Measurements from ENCODE around the gene HELZ. TPM values are rescaled to one million over a fixed set of nuclear protein-coding genes. Genes with fewer than 3 reads are reported as not detected.
"Not testable (repeated sequence)": the region's sequence is repeated elsewhere in the genome, so short reads cannot be mapped to it uniquely, and the experiment has no call there.

HELZ gene
- total RNA-seq, 2 experiments from 2014 or later, result 98.2 to 109 TPM

DNA sequence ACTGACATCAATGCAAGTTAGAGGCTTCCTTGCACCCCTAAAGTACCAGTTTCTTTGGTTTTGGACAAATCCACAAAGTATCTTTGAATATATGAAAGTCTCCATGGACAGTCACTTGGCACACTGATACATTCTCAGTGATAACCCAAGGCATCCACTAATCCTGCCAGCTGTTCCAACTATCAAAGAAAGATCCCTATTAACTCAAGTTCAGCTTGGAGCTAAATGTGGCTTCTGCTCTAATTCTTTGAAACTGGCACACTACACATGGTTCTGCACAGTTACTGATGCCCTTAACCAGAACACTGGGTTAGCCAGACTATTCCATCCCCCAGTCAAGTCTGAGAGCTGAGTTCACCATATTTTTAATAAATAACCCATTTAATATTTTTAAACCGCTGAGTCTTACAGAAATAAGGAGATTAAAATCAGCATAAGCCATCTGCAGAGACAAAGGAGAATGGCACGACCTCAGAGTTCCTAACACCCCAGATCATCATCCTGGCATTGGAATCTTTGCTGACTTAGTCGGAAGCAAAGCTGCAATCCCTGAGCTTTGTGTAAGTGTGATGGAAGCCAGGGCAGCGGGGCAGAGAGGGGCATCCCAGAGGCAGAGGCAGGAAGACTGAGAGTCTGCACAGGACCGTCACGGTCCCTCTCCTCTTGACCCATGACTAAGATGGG is 194.4 kb downstream of the HELZ start:
- no peak for DNase-seq
- peaks cover 8% of the 10 kb centered on the region for H3K36me3 Mint-ChIP-seq (ENCODE audit: low read depth)
- no peak overlapping the region for H3K4me3 Mint-ChIP-seq
- H3K27me3 Mint-ChIP-seq, result peaks cover 9% of the 10 kb centered on the region
- ChIA-PET CTCF (no interaction called here), POLR2A (no interaction called here)
- H3K4me1 Mint-ChIP-seq, result no peaks in the 10 kb centered on the region
- H3K9me3 Mint-ChIP-seq, result peaks cover 17% of the 10 kb centered on the region
- H3K27ac Mint-ChIP-seq, result no peak overlapping the region

DNA sequence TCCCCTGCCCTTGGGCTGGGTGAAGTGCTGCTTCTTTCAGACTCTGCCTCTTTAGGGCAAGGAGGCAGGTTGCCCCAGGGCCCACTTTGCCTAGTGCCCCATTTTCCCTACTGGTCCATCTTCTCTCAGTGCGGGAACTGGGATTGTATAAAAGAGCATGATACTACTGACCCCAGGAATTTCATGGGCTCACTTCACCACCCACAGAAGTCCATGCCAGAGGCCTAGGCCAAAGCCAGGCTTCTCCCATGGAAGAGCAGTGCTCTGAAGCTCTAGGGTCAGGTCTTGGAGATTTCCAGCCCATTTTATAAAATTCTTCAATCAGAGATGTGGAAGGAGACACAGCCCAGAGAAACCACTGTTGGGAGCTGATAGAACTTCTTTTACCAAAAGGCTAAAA is 194.9 kb downstream of the HELZ start:
- Mint-ChIP-seq H3K9me3 (peaks cover 17% of the 10 kb centered on the region), H3K27ac (no peak overlapping the region), H3K4me1 (no peaks in the 10 kb centered on the region), H3K36me3 (ENCODE audit: low read depth) (peaks cover 8% of the 10 kb centered on the region), H3K4me3 (no peak overlapping the region), H3K27me3 (peaks cover 9% of the 10 kb centered on the region)
- CTCF ChIA-PET, result no interaction called here
- no peak for DNase-seq
- POLR2A ChIA-PET, result no interaction called here

DNA sequence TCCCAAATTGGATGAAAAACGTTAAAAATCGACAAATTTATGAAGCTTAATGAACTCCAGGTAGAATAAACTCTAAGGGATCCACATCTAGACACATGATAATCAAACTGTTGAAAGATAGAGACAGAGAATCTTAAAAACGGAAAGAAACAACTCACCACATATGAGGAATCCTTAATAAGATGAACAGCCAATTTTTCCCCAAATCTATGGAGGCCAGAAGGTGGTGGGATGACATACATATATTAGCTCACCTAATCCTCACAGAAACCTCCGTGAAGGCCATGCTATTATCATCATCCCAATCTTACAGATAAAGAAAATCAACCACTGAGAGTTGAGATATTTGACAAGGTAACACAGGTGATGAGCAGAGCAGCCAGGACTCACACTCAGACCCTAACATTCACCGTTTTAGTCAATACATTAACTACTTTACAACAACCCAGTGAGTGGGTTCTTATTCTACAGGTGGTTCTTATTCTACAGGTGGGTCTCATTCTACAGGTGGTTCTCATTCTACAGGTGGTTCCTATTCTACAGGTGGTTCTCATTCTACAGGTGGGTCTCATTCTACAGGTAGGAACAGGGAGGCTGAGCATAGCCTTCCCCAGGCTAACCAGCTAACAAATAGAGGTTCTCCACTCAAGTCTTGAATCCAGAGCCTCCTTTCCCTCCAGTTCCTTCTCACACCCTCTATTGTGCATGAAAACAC is 195.8 kb downstream of the HELZ start:
- peaks cover 8% of the 10 kb centered on the region for H3K36me3 Mint-ChIP-seq (ENCODE audit: low read depth)
- CTCF ChIA-PET, result no interaction called here
- peaks cover 17% of the 10 kb centered on the region for H3K9me3 Mint-ChIP-seq

DNA sequence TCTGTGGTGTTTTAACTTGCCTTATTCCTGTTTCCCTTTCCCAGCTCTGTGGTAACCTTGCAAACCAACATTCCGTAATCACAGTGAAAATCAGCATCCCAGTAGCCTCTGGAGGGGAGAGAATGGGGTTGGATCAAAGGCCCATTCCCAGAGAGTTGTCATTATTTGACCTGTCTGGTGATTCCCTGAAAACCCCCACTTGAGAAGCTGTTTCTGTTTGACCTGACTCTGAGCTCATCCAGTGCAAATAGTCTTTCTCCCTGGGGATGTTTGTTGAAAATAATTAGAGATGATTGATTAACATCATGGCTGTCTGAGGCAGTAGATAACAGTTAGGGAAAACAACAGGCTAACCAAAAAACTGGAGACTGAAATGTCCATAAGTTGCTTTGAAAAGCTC is 197.6 kb downstream of the HELZ start:
- Mint-ChIP-seq H3K4me1 (no peaks in the 10 kb centered on the region), H3K27ac (no peak overlapping the region), H3K36me3 (ENCODE audit: low read depth) (peaks cover 8% of the 10 kb centered on the region), H3K27me3 (peaks cover 9% of the 10 kb centered on the region), H3K4me3 (no peak overlapping the region), H3K9me3 (peaks cover 17% of the 10 kb centered on the region)
- ChIA-PET POLR2A (no interaction called here), CTCF (no interaction called here)
- DNase-seq, result no peak

More for the DNA sequence above, 195.8 kb downstream of the HELZ start:
- Mint-ChIP-seq H3K27me3 (peaks cover 9% of the 10 kb centered on the region), H3K4me1 (no peaks in the 10 kb centered on the region), H3K4me3 (no peak overlapping the region), H3K27ac (no peak overlapping the region)
- POLR2A ChIA-PET, result no interaction called here
- no peak for DNase-seq

DNA sequence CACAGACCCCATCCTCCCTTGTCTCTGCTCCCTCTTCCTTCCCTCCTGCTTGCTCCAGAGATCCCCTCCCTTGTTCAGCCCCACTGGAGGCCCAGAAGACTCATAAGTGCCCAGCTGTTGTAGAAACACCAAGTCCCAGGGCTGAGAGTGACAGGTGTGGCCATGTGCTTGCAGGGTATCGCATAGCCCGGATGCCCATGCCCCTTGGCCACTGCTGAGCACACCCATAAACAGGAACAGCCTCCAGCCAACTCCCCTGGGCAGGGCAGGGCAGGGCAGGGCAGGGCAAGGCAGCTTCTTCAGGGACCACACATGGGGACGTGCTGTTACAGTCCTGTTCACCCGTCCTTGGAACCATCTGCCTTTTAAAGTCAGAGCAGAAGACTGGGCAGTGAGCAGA is 198.6 kb downstream of the HELZ start:
- H3K27ac Mint-ChIP-seq, result no peak overlapping the region
- no peak for DNase-seq
- no peaks in the 10 kb centered on the region for H3K4me1 Mint-ChIP-seq
- CTCF ChIA-PET, result no interaction called here
- peaks cover 9% of the 10 kb centered on the region for H3K27me3 Mint-ChIP-seq
- POLR2A ChIA-PET, result no interaction called here
- H3K4me3 Mint-ChIP-seq, result no peak overlapping the region
- H3K9me3 Mint-ChIP-seq, result peaks cover 17% of the 10 kb centered on the region
- H3K36me3 Mint-ChIP-seq (ENCODE audit: low read depth), result peaks cover 8% of the 10 kb centered on the region

DNA sequence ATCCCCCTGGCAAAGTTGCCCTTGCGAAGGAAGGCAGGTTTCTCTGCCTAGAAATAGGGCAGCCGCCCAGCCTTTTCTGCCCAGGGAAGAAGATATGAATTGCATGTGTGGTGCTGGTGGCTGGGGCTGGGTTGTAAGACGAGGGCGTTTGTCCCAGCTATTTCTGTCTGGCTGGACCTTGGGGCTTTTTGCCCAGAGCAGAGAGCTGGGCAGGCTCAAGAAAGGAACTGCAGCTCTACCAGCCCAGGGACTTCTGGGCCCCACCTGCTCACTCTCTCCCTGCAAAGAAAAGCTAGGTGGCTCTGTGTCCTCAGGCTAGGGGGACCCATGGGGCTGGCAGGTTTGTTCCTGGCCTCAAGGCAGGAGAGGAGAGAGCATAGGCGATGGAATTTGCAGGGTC is 200.1 kb downstream of the HELZ start:
- CTCF ChIA-PET, result no interaction called here
- Mint-ChIP-seq H3K9me3 (peaks cover 17% of the 10 kb centered on the region), H3K27ac (no peak overlapping the region), H3K27me3 (peaks cover 9% of the 10 kb centered on the region), H3K4me1 (no peaks in the 10 kb centered on the region), H3K36me3 (ENCODE audit: low read depth) (peaks cover 8% of the 10 kb centered on the region), H3K4me3 (no peak overlapping the region)
- POLR2A ChIA-PET, result no interaction called here
- DNase-seq, result no peak

DNA sequence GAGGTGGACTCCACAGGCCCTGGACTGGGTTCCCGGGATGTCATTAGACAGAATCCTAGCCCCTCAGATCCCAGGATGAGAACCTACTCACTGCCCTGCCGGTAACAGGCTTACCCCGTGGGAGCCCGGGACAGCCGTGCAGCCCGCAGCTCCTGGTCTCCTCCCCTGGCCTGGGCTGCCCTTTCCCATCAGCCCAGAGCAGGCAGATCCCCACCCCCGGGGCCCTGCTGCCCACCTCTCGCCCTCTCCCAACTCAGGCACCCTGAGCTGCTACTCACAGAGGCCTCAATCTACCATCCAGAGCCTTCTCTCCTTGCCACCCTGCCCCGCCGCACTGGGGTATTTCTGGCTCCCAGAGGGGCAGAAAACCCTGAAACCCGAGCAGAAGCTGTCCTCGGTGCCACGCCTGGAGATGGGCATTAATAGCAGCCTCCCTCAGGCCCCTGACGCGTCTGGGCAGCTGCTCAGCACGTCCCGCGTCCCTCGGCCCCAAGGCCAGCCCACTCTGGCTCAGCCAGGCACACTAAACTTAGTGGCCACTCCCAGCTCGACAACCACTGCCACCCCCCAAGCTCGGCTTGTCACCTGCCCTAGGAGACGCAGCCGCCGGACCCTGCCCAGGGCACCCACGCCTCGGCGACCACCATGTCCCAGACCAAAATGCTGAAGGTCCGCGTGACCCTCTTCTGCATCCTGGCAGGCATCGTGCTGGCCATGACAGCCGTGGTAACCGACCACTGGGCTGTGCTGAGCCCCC is 200.8 kb downstream of the HELZ start, which contains the start of gene CACNG1:
TSS of gene CACNG1 (plus strand) at position 539 of the 757 bp plus-strand sequence. CDS start at position 646, 107 bp downstream.
- DNase-seq, result no peak
- H3K27me3 Mint-ChIP-seq, result peaks cover 9% of the 10 kb centered on the region
- H3K36me3 Mint-ChIP-seq (ENCODE audit: low read depth), result peaks cover 8% of the 10 kb centered on the region
- peaks cover 14% of the 10 kb centered on the region for H3K9me3 Mint-ChIP-seq
- H3K4me3 Mint-ChIP-seq, result no peak within 1 kb of the TSS
- H3K4me1 Mint-ChIP-seq, result no peaks in the 10 kb centered on the region
- ChIA-PET POLR2A (no interaction called here), CTCF (no interaction called here)
- H3K27ac Mint-ChIP-seq, result no peak within 1 kb of the TSS

DNA sequence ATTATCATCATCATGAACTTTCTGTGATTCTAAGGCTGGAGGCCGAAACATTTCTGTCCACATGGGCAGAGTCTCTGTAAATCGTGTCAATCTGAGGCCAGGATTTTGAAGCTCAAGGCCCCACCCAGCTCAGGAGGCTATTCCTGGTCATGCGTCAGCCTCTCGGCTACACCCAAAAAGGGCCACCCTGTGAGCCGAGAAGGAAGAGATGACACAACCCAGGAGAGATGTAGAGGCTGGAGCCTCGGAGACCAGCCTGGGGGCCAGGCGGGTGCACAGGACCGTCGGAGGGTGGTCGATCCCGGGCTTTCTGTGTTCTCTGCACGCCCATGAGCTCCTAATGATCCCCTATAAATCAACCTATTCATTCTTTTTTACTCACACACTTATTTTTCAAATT is 201.7 kb downstream of the HELZ start:
- no peaks in the 10 kb centered on the region for H3K4me1 Mint-ChIP-seq
- CTCF ChIA-PET, result no interaction called here
- POLR2A ChIA-PET, result no interaction called here
- DNase-seq, result no peak
- H3K9me3 Mint-ChIP-seq, result peaks cover 7% of the 10 kb centered on the region
- H3K36me3 Mint-ChIP-seq (ENCODE audit: low read depth), result peaks cover 3% of the 10 kb centered on the region
- H3K27me3 Mint-ChIP-seq, result peaks cover 2% of the 10 kb centered on the region
- no peak overlapping the region for H3K27ac Mint-ChIP-seq
- no peak overlapping the region for H3K4me3 Mint-ChIP-seq

DNA sequence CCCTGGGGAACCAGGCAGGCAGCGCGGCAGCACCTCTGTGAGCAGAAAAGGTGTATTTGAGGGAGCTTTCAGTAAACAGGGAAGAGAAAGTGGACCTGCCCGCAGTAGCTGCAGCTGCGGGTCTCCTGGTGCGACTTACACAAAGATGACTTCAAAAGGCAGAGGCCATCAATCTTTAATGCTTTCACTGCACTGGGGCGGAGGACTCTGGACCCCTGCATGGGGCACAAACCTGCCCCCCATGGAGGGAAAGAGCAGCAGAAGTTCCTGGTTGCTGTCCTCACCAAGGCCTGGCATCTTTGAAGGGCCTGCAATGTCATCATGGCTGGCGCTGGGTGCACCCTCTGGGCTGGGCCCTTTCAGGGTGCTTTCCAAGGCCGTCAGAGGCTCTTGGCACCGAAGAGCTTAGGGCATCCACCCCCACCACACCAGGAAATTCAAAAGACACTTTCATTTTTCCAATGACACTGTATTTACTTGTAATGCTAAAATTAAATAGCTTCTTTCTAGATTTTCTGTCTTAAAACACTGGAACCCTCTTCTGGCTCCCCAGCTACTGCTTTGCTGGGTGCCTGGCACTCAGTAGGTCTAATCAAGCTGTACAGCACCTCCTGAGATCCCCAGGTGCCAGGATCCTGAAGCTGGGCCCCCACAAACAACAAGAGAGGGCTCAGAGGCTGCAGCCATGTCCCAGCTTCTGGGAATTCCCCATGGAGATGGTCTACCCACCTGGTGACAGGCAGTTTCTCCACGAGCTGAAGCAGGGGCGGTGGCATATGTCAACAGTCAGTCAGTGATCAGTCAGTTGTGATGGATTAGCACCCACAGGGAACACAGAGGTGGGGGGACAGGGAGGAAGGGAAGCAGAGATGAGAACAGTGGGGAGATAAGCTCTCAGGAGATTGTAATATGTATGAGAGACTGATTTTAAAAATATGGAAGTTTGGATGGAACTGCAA is 202.8 kb downstream of the HELZ start:
- Mint-ChIP-seq H3K4me3 (no peak overlapping the region), H3K36me3 (ENCODE audit: low read depth) (peaks cover 3% of the 10 kb centered on the region), H3K4me1 (no peaks in the 10 kb centered on the region), H3K27ac (no peak overlapping the region), H3K27me3 (peaks cover 2% of the 10 kb centered on the region), H3K9me3 (no peaks in the 10 kb centered on the region)
- DNase-seq, result no peak
- POLR2A ChIA-PET, result no interaction called here
- CTCF ChIA-PET, result no interaction called here

DNA sequence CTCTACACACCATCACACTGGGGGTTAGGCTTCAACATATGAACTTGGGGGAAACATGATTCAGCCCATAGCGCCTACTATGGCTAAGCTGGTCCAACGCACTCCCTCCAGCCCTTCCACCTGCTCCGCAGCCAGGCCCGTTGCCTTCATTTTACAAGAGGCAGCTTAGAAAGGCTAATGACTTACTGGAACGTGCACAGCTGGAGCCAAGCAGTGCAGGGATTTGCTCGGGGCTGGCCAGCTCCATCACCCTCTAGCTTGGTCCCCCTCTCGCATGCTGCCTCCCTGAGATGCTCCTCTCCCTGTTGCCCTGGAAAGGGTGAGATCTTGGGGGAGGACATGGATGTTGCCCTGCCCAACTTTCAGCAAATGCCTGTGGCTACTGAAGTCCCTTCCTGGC is 203.5 kb downstream of the HELZ start:
- DNase-seq, result no peak
- no peak overlapping the region for H3K27ac Mint-ChIP-seq
- ChIA-PET POLR2A (no interaction called here), CTCF (no interaction called here)
- H3K27me3 Mint-ChIP-seq, result no peaks in the 10 kb centered on the region
- no peaks in the 10 kb centered on the region for H3K4me1 Mint-ChIP-seq
- H3K36me3 Mint-ChIP-seq (ENCODE audit: low read depth), result no peaks in the 10 kb centered on the region
- no peak overlapping the region for H3K4me3 Mint-ChIP-seq
- no peaks in the 10 kb centered on the region for H3K9me3 Mint-ChIP-seq

DNA sequence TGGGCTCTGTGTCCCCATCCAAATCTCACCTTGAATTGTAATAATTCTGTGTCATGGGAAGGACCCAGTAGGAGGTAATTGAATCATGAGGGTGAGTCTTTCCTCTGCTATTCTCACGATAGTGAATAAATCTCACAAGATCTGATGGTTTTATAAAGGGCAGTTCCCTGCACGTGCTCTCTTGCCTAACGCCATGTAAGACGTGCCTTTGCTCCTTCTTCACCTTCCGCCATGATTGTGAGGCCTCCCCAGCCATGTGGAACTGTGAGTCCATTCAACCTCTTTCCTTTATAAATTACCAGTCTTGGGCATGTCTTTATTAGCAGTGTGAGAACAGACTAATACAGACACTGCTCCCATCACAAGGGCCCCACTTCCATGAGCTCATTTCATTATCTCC is 203.9 kb downstream of the HELZ start:
- H3K4me3 Mint-ChIP-seq; POLR2A ChIA-PET; H3K27me3 Mint-ChIP-seq; CTCF ChIA-PET; DNase-seq; H3K9me3 Mint-ChIP-seq; H3K4me1 Mint-ChIP-seq; H3K36me3 Mint-ChIP-seq (ENCODE audit: low read depth); H3K27ac Mint-ChIP-seq: not testable (repeated sequence)

DNA sequence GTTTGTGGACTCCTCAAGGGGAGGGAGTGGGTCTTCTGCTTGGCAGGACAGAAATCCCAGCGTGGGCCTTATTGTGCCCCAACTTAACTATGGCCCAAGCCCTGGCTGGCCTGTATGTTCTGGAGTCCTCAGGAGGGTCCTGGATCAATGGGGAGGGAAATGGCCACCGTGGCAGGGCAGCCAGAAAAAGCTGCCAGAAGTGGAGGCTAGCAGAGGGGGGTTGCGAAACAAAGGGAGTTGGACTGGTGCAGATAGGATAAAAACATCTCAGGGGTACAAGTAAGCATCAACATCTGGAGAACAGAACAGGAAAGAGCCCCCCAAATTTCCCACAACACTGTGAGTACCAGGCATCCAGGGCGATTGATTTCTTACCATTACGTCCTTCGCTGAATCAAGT is 204.3 kb downstream of the HELZ start:
- H3K4me1 Mint-ChIP-seq, result peaks cover 2% of the 10 kb centered on the region
- no peak overlapping the region for H3K27ac Mint-ChIP-seq
- peaks cover 3% of the 10 kb centered on the region for H3K27me3 Mint-ChIP-seq
- POLR2A ChIA-PET, result no interaction called here
- CTCF ChIA-PET, result no interaction called here
- DNase-seq, result no peak
- H3K36me3 Mint-ChIP-seq (ENCODE audit: low read depth), result no peaks in the 10 kb centered on the region
- H3K9me3 Mint-ChIP-seq, result no peaks in the 10 kb centered on the region
- H3K4me3 Mint-ChIP-seq, result no peak overlapping the region

DNA sequence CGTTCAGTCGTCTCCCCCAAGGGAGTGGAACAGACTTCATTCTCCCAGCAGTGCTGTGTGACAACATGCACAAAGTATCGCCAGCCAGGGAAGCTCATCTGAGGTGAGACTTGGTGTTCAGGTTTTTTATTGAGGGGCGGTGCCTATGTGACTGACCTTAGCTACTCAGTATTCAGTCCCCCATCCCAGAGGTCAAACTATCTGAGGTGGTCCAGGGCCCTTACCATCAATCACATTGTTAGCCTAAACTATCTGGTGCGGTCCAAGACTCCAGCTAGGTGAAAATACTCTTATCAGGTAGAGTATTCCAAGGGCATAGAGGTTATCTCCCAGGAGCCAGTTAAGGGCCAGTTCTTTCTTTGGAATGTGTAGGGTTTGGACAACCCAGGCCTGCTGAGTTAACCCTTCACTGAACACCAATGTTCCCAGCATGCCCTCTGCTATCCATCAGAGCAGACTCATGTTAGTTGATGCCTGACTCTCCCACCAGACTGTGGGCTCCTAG is 206.1 kb downstream of the HELZ start:
- Mint-ChIP-seq H3K27me3 (peaks cover 7% of the 10 kb centered on the region), H3K27ac (no peak overlapping the region), H3K9me3 (no peaks in the 10 kb centered on the region), H3K4me3 (no peak overlapping the region), H3K4me1 (peaks cover 2% of the 10 kb centered on the region), H3K36me3 (ENCODE audit: low read depth) (no peaks in the 10 kb centered on the region)
- DNase-seq, result no peak
- ChIA-PET CTCF (no interaction called here), POLR2A (no interaction called here)
